Gastrocnemius medialis (tissue), 4 donors: ENCODE data around the gene PFKFB1.

Source experiments
- CTCF ChIP-seq, 5 experiments: fragments of 450-650 bp in 3 of 5; fragments of 200-600 bp in 2 of 5; sonication (generic) in 2 of 5; IDR thresholded peaks in 4 of 5; conservative IDR thresholded peaks in 1 of 5; 1 replicate in 4 of 5; 2 replicates in 1 of 5; pipeline ENCODE4 v1.5.1; 2016 to 2019; ENCODE audit warnings: antibody characterized with exemption in 5 of 5, mild to moderate bottlenecking in 3 of 5, moderate library complexity in 3 of 5
- POLR2A ChIP-seq, 2 donors: fragments of 450-650 bp; IDR thresholded peaks; one replicate each; pipeline ENCODE4 v1.6.1; 2017; ENCODE audit warnings: antibody characterized with exemption in 2 of 2, mild to moderate bottlenecking in 2 of 2, moderate library complexity in 2 of 2

- TF ChIP-seq CTCF (IDR thresholded peaks at IDR 0.05 in 4 of 5, conservative IDR thresholded peaks at IDR 0.05 in 1 of 5) (no peak), POLR2A (IDR thresholded peaks at IDR 0.05) (no peak)
Measured at GRCh38 chrX:55029291-55029690, 35.3 kb upstream of the PFKFB1 start.
